Stimulated activated CD4-positive, alpha-beta T cell treated with anti-CD3 and anti-CD28 coated beads, Interleukin-2, amount 100 ng/mL, for 24 hours (primary cell): Measurements from ENCODE around the gene PADI1.

Experiments used
- DNase-seq, 2 donors: peaks; one replicate each; pipeline ENCODE4 v3.0.0-alpha.2; 2020

Gene PADI1

GRCh38 chr1:17183388-17184160, 21.4 kb upstream of the PADI1 start:
- no peak for DNase-seq

GRCh38 chr1:17184161-17184665, 20.7 kb upstream of the PADI1 start:
- DNase-seq = no peak

- no peak for DNase-seq
Observed at GRCh38 chr1:17184822-17185484, 20.0 kb upstream of the PADI1 start.

DNA sequence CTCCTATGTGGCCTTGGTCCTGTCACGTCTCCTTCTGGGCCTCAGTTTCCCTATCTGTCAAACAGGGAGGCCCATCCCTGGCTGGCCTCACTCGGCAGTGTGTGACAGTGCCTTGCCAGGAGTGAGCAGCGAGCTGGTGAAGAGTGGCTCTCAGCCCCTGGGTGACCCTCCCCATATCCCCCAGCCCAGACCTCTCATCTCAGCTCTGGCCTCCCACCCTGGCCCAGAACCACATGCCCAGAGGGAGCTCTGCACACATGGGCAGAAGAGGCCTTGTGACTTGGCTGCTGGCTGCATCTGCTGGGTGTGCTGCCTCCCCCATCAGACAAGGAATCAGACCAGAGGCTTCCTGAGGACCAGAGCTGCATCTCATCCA, 19.5 kb upstream of the PADI1 start:
- DNase-seq = no peak

GRCh38 chr1:17186216-17186909, 18.6 kb upstream of the PADI1 start:
- DNase-seq = no peak

GRCh38 chr1:17187051-17187450, 17.9 kb upstream of the PADI1 start:
- peak in 1 of 2 donors; percentile 13 for DNase-seq

- DNase-seq = no peak
Observed at GRCh38 chr1:17188217-17188616, 16.7 kb upstream of the PADI1 start.

GRCh38 chr1:17188889-17189631, 15.9 kb upstream of the PADI1 start:
- DNase-seq = no peak

DNA sequence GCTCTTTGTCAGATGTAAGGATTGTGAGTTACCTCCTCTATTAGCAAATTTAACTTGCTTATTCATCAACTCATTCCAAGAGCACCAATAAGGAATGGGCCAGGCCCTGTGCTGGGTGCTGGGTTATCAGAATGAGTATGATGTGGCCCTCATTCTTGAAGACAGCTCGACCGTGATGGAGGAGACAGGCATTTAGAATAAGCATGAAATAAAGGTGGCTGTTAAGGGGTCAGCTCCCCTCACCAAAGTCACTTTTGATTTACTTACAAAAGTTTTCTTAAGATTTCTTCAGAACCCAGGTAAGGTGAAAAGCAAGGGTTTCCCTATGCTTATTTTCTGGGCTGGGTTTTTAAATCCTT, 15.3 kb upstream of the PADI1 start:
- no peak for DNase-seq

DNA sequence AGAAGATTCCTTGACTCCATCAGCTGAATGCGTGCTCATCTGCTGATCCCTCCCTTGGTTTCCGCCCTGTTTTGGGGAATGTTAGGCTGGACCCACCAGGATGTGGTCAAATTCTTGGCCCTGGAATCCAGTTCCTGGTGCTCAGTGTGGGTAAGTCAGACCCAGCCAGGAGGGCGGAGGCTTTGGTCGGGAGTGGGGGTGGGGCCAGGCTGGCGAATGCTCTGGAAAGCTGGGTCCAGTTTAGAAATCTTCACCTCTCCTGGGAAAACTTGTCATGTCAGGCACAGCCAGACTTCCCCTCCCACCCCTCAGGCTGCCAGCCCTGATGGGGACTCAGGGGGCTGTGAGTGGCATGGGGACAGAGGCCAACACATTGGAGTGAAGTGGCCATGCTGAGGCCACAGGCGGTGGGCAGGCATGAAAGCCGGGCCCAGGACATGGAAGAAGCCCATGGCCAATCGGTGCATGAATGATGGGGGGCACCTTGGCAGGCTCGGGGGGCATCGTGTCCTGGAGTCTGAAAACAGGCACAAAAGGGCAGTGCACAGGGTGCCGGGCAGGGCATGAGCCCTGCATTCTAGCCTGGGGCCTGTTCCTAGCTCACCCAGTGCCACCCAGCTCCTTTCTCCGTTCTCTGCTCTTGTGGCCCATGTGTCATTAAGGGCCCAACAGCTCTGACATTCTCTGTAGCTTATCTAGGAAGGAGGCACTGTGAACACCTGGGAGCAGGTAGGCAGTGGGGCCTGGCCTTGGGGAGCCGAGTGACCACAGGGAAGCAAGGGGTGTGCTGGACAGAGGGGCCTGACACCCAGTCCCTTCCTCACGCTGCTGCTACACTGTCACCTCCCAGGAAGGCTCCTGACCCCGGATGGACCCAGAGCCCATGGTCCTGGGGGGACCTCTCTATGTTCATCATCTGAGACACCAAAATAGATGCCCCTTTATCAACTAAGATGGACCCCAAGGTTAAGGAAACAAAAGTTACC, 14.6 kb upstream of the PADI1 start:
- DNase-seq = no peak

GRCh38 chr1:17191990-17192242, 13.0 kb upstream of the PADI1 start:
- no peak for DNase-seq

GRCh38 chr1:17192394-17193221, 12.3 kb upstream of the PADI1 start:
- DNase-seq = no peak

GRCh38 chr1:17193222-17194132, 11.5 kb upstream of the PADI1 start:
- DNase-seq = no peak

GRCh38 chr1:17194133-17194475, 10.8 kb upstream of the PADI1 start:
- no peak for DNase-seq

DNA sequence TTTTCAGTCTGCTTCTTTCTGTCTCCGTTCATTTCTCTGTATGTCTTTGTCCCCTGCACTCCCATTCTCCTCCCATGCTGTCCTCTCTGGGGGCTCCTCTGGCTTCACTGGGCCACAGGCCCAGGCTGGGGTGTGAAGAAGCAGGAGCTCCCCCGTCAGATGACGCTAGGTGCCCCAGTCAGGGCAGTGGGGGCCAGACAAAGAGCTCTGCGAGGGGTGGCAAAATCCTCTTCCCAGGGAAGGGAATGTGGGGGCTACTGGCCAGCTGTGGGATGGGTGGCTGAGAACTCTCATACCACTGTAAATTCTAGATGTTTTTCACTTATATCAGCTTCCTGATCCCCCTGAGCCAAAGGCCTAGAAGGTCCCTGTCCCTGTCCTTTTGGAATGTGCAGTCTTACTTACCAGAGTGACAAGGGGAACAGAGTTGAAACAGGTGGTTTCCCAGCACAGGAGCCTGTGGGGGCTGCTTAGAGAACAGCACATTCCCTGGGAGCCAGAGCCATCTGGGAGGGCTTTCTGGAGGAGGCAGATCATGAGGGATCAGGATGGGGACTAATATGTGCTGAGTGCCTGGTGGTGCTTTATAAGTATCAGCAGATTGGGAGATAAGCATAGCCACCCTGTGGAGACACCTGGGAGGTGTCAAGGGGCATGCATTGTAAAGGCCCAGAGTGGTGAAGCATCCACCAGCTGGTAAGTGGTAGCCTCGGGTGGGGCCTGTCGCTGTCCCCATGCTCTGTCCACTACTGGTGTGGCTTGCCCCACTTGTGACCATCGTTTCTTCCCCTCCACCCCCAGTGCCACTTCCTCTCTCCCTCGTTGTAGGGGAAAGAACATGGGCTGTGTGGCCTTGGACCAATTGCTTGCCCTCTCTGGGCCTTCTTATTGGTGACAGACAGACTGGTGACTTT, 10.1 kb upstream of the PADI1 start:
- DNase-seq = peak in 1 of 2 donors; percentile 11

DNA sequence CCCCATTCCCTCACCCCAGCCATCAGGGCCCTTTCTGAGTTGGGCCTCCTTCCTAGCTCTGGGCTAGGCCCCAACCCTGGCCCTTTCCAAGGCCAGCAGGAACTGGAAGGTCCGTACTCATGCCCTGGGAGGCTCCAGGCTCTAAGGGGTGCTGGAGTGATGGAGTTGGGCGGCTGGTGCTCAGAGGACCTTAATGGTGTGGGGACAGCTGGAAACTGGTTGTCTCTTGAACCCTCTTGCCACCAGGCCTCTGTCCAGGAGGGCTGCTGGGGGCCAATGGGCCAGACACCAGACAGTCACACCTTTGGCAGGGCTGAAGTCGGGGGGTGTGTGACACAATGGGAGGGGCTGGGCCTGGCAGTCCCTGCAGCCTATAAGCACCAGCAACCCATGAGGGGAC, 9.2 kb upstream of the PADI1 start:
- DNase-seq = peak in 1 of 2 donors; percentile 8

DNA sequence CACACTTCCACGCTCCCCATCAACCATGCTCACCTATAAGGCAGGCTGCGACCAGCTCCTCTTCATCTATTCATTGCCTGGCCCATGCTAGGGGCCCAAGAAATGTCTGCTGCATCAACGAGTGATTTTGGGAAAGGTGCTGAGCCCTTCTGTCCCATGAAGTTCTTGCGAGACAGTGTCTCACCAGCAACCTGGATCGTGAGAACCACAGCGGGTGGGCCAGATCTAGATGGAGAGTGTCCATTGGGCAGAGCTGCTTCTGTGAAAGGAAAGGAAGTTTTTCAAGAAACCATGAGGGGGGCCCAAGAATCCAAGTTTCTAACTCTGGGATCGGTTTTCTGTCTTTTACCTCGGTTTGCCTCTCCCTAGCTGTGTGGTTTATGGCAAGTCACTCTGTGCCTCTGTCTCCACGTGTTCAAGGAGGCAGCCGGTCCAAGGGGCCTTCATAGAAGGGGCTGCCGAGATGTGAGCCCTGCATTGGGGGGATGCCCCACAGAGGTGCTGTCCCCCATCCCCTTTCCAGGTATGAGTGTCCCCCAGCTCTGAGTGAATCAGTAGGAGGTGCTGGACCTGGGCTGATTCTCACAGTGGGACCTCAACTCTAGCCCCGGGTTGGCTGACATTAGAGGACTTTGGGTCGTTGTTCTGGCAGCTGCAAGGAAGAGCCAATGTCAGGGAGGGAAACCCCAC, 8.3 kb upstream of the PADI1 start:
- peak in 1 of 2 donors; percentile 9 for DNase-seq

DNA sequence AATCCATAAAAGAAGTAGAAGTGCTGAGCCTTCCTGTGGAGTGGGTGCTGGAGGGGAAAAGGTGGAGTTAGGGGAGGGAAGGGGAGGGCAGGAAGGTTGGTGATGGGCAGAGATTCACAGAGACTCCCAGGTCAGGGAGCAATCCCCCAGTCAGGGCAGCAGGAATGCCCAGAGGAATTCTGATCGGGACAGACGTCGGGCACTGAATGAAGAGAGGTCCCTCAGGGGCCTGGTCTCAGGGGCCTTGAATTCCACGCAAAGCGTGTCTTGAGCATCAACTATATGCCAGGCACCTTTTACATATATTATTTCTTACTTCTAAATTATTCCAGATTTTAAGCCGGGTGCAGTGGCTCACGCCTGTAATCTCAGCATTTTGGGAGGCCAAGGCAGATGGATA, 7.2 kb upstream of the PADI1 start:
- peak in 1 of 2 donors; percentile 7 for DNase-seq
